Left renal pelvis (tissue), 4 donors: Measurements from ENCODE around the gene HECTD4. TPM values are rescaled to one million over a fixed set of nuclear protein-coding genes. Genes with fewer than 3 reads are reported as not detected.
"Not testable (repeated sequence)": the region's sequence is repeated elsewhere in the genome, so short reads cannot be mapped to it uniquely, and the experiment has no call there.

Source experiments
- DNase-seq, 4 donors: peaks; one replicate each; pipeline ENCODE4 v3.0.0-alpha.2; 2013; ENCODE audit warnings: low read depth in 4 of 4, low spot score in 3 of 4
- polyA plus RNA-seq, 4 donors: library from polyadenylated mRNA; unstranded; fragments of 120-200 nt; gene quantifications; one replicate each; pipeline ENCODE4 v1.2.1, GENCODE V29; 2013; ENCODE audit not compliant: insufficient read length in 4 of 4

Gene HECTD4
- polyA plus RNA-seq, 4 donors, result 43.6 to 69.9 (median 50.9) TPM

DNA sequence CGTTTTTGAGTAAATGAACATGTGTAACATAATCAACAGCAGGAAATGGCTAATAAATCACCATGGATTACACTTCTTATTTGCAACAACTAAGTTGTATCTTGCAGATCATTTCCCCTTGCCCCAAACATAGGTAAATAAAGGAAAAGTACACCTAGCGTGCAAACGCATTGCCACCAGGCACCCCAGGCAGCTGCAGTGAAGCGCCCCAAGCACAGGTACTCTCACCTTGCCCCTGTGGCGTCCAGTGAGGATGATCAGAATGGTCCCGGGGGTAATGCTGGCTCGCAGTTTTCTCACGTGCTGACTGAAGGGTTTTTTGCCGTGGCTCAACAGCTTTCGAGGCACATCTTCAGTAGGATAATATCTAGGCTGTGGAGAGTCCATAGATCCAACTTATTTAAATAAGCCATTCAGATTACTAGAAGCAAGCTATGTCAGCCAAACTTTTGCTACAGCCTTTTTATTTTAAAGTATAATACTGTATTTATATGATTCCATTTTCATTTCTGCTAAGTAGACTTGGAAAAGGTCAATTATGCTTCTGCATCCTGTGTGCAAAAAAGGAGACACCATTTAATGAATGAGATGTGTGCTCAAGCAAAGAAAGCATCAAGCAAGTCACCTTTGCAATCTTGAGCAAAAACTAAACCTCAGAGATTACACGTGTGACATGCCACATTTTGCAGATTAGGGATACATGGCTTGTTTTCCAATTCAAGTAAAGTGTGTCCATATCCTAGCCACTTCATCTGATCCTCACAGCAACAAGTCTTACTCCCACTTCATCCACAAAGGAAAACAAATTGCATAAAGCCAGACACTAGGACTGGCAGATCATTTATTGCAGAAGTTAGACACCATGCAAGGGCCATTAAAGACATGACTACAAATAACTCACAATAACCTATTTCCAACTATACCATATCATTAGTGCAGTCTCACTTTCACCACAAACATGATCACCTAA is 24.6 kb upstream of the HECTD4 start:
- DNase-seq, result no peak

DNA sequence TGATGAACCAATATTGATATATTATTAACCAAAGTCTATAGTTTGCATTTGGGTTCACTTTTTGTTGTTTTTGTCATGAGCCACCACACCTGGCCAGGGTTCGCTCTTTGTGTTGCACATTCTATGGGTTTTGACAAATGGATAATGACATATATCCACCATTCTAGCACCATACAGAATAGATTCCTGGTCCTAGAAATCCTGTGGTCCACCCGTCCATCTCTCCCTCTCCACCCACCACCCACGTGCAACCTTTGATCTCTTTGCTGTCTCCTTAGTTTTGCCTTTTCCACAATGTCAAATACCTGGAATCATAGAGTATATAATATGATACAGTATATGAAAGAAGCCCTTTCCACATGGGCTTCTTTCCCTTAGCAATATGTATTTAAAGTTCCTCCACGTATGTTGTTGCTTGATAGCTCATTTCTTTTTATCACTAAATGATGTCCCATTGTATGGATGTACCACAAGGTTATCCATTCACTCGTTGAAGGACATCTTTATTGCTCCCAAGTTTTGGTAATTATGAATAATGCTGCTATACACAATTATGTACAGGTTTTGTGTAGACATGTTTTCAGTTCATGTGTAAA is 19.8 kb upstream of the HECTD4 start:
- DNase-seq, result no peak

- no peak for DNase-seq
These were observed 18.8 kb upstream of the HECTD4 start for GRCh38 chr12:112401054-112401453.

DNA sequence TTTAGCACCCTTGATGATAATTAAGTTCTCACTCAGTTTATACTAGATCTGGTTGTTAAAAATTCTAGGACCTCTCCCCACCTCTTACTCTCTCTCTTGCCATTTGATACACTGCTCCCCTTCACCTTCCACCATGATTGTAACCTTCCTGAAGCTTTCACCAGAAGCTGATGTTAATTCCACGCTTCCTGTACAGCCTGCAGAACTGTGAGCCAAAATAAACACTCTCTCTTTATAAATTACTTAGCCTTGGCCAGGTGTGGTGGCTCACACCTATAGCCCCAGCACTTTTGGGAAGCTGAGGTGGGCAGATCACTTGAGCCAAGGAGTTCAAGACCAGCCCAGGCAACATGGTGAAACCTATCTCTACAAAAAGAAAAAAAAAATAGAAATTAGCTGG is 11.1 kb upstream of the HECTD4 start:
- DNase-seq, result no peak

DNA sequence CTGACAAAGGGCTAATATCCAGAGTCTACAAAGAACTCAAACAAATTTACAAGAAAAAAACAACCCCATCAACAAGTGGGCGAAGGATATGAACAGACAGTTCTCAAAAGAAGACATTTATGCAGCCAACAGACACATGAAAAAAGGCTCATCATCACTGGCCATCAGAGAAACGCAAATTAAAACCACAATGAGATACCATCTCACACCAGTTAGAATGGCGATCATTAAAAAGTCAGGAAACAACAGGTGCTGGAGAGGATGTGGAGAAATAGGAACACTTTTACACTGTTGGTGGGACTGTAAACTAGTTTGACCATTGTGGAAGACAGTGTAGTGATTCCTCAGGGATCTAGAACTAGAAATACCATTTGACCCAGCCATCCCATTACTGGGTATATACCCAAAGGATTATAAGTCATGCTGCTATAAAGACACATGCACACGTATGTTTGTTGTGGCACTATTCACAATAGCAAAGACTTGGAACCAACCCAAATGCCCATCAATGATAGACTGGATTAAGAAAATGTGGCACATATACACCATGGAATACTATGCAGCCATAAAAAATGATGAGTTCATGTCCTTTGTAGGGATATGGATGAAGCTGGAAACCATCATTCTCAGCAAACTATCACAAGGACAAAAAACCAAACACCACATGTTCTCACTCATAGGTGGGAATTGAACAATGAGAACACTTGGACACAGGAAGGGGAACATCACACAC is 7.9 kb upstream of the HECTD4 start:
- DNase-seq, result not testable (repeated sequence)

- DNase-seq, result no peak
These were observed 7.0 kb upstream of the HECTD4 start for GRCh38 chr12:112389228-112389627.

DNA sequence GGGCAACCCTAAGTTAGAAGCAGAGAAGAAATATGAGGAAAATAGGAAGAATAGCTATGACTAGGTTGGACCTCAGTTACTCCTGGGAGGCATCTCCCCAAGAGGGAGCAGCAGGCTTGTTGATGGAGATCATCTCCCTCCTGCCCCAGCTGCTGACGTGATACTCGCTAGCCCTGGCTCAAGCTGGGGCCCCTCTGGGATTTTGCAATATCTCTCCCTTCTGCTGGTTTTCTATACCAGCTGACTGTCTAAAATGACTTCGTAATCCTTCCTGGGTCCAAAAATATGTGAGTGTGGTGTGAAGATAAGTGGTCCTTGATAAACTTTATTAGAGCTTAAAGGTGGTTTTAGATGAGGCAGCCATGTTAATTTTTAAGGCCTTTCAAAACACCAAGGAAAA is 4.5 kb upstream of the HECTD4 start:
- no peak for DNase-seq

- no peak for DNase-seq
These were observed 635 bp upstream of the HECTD4 start for GRCh38 chr12:112382866-112383265.

- DNase-seq, result no peak
These were observed 787 bp downstream of the HECTD4 start for GRCh38 chr12:112381406-112381882.

- no peak for DNase-seq
These were observed 1.4 kb downstream of the HECTD4 start for GRCh38 chr12:112380663-112381405.

- DNase-seq, result no peak
These were observed 7.1 kb downstream of the HECTD4 start for GRCh38 chr12:112375105-112375504.

GRCh38 chr12:112374166-112374740 is 8.0 kb downstream of the HECTD4 start:
- no peak for DNase-seq

GRCh38 chr12:112370868-112371510 is 11.2 kb downstream of the HECTD4 start:
- DNase-seq, result no peak

DNA sequence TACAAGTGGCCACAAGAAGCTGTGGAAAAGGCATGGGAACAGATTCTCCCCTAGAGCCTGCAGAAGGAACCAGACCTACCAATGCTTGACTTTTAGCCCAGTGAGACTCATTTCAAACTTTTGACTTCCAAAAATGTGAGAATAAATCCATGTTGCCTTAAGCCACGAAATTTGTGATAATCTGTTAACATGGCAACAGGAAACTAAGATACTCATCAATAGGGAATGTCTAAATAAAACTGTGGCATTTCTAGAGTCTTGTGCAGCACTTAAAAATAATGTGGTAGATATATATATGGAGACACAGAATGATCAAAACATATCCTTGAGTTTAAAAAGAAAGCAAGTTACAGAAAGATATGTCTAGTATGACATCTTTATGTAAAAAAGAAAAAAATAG is 12.0 kb downstream of the HECTD4 start:
- DNase-seq, result no peak

- no peak for DNase-seq
These were observed 13.4 kb downstream of the HECTD4 start for GRCh38 chr12:112368856-112369255.

DNA sequence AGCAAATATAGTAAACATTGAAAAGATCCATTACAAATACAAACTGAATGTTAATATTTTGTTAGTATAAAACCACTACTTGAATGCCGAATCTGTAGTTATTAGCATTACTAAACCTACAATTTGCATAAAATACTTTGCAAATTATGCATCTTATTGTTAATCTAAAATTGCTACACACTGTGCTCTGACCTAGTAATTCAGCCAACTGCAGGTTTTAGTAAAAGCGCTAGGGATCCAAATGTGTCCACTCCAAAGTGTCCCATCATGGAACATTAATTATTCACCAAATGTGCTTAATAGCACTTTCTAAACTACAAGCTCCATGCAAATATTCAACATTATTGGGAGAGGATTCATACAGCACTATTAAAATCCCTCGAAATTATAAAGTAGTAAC is 14.3 kb downstream of the HECTD4 start:
- no peak for DNase-seq

DNA sequence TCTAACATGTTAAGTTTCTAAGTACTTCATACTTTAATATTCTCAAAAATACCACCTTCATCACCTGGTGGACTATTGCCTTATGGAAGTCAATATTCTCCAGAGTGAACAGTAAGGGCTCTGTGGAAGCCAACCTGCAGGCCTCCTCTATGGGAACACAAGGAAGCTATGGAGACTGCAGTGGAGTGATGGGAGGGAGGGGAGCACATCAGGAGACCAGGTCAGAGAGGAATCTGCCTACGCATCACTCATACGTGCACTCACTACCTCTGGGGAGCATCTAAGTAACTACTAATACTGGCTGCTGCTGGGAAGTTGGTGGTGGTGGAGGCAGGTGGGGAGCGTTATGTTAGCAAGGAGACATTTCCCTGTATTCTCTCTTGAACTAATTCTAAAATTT is 19.9 kb downstream of the HECTD4 start:
- DNase-seq, result no peak

- no peak for DNase-seq
These were observed 21.0 kb downstream of the HECTD4 start for GRCh38 chr12:112361271-112361670.

DNA sequence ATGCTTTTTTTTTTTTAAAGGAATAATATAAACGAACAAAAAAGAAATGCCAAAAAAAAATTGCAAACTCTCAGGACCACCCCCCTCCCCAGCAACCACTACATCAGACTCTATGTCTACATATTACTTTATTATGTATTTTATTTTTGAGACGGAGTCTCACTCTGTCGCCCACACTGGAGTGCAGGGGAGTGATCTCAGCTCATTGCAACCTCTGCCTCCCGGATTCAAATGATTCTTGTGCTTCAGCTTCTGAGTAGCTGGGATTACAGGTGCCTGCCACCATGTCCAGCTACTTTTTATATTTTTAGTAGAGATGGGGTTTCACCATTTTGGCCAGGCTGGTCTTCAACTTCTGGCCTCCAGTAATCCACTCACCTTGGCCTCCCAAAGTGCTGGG is 22.9 kb downstream of the HECTD4 start:
- DNase-seq, result no peak

- no peak for DNase-seq
These were observed 25.0 kb downstream of the HECTD4 start for GRCh38 chr12:112357214-112357613.
